Left ventricle myocardium inferior (tissue), 1 donor: ENCODE measurements around the gene DHRS3. TPM values are rescaled to one million over a fixed set of nuclear protein-coding genes. Genes with fewer than 3 reads are reported as not detected.

Experiments used
- DNase-seq: peaks from one replicate; pipeline ENCODE4 v3.0.0-alpha.2; 2020
- H3K27ac ChIP-seq: fragments of 200-600 bp; replicated peaks from 2 replicates; pipeline ENCODE4 v1.8.0; 2021
- H3K27me3 ChIP-seq: fragments of 200-600 bp; 2 replicates; pipeline ENCODE4 v1.8.0; 2021; ENCODE audit warnings: low read depth
- H3K36me3 ChIP-seq: fragments of 200-600 bp; 2 replicates; pipeline ENCODE4 v1.8.0; 2021
- H3K4me1 ChIP-seq: fragments of 200-600 bp; 2 replicates; pipeline ENCODE4 v1.8.0; 2021
- H3K4me3 ChIP-seq: fragments of 200-600 bp; 2 replicates; pipeline ENCODE4 v1.8.0; 2021; ENCODE audit warnings: mild to moderate bottlenecking, moderate library complexity
- H3K9me3 ChIP-seq: fragments of 200-600 bp; replicated peaks from 2 replicates; pipeline ENCODE4 v1.8.0; 2021
- CTCF ChIP-seq: fragments of 200-600 bp; IDR thresholded peaks from 2 replicates; pipeline ENCODE4 v1.8.0; 2021; ENCODE audit warnings: antibody characterized with exemption, mild to moderate bottlenecking, borderline replicate concordance
- intact Hi-C: fragments of 100-400 bp; cut with micrococcal nuclease; formaldehyde crosslinking; loops from one replicate; pipeline ENCODE4 v1.11.0; 2022
- total RNA-seq: library from RNA; stranded (reverse); fragmentation: NEBNext Ultra II Directional; extraction: Animal tissue kit (Norgen Biotek cat#: 25700); gene quantifications from one replicate; pipeline ENCODE4 v1.2.1, GENCODE V29; 2021
- donor health status: DM: no; HTN: yes; CAD: no; lungs with severe emphysema.

DHRS3 gene
- total RNA-seq, 1 donor from 2014 or later, result 89.7 TPM

GRCh38 chr1:12555411-12556367 lies 62.3 kb downstream of the DHRS3 start:
- no peaks in the 10 kb centered on the region for H3K27me3 ChIP-seq
- H3K9me3 ChIP-seq, result no peaks in the 10 kb centered on the region
- peaks cover 56% of the 10 kb centered on the region for H3K4me1 ChIP-seq
- no peak overlapping the region for H3K4me3 ChIP-seq
- peak overlapping the region; percentile 87 for H3K27ac ChIP-seq
- H3K36me3 ChIP-seq, result no peaks in the 10 kb centered on the region
- no peak for TF ChIP-seq CTCF
- DNase-seq, result peak; percentile 13
- intact Hi-C loops, result no loop called here

GRCh38 chr1:12554521-12555305 lies 63.3 kb downstream of the DHRS3 start:
- no peak overlapping the region for H3K4me3 ChIP-seq
- H3K36me3 ChIP-seq, result no peaks in the 10 kb centered on the region
- DNase-seq, result peak; percentile 6
- TF ChIP-seq CTCF, result no peak
- no peaks in the 10 kb centered on the region for H3K9me3 ChIP-seq
- intact Hi-C loops, result no loop called here
- H3K27me3 ChIP-seq, result no peaks in the 10 kb centered on the region
- H3K27ac ChIP-seq, result peak overlapping the region; percentile 87
- peaks cover 61% of the 10 kb centered on the region for H3K4me1 ChIP-seq

GRCh38 chr1:12553963-12554362 lies 64.0 kb downstream of the DHRS3 start:
- H3K4me1 ChIP-seq, result peaks cover 68% of the 10 kb centered on the region
- intact Hi-C loops, result no loop called here

GRCh38 chr1:12552951-12553921 lies 64.8 kb downstream of the DHRS3 start:
- no peak overlapping the region for H3K4me3 ChIP-seq
- no peaks in the 10 kb centered on the region for H3K27me3 ChIP-seq
- no peaks in the 10 kb centered on the region for H3K36me3 ChIP-seq
- DNase-seq, result no peak
- H3K9me3 ChIP-seq, result no peaks in the 10 kb centered on the region
- intact Hi-C loops, result no loop called here
- H3K4me1 ChIP-seq, result peaks cover 75% of the 10 kb centered on the region
- peak overlapping the region; percentile 87 for H3K27ac ChIP-seq
- no peak for TF ChIP-seq CTCF

More at GRCh38 chr1:12553963-12554362, 64.0 kb downstream of the DHRS3 start:
- H3K4me3 ChIP-seq, result no peak overlapping the region
- H3K9me3 ChIP-seq, result no peaks in the 10 kb centered on the region
- H3K36me3 ChIP-seq, result no peaks in the 10 kb centered on the region
- DNase-seq, result no peak
- no peaks in the 10 kb centered on the region for H3K27me3 ChIP-seq
- TF ChIP-seq CTCF, result no peak
- peak overlapping the region; percentile 87 for H3K27ac ChIP-seq
